Activated CD4-positive, alpha-beta T cell treated with anti-CD3 and anti-CD28 coated beads, Interleukin-2, amount 50 U/mL, for 16 hours (primary cell): Measurements from ENCODE around the gene SNX13.

Experiments
- DNase-seq: peaks from one replicate; pipeline ENCODE4 v3.0.0-alpha.2; 2020

The SNX13 gene

GRCh38 chr7:17940302-17940883 is at the start of gene SNX13:
Gene SNX13 (minus strand): TSS chr7:17940494. CDS start chr7:17940295, 199 bp downstream.
- DNase-seq: peak; percentile 93

GRCh38 chr7:17989546-17989945 is 49.3 kb upstream of the SNX13 start:
- no peak for DNase-seq

- DNase-seq: no peak
Observed at GRCh38 chr7:17988858-17989257, 48.6 kb upstream of the SNX13 start.

GRCh38 chr7:17988141-17988540 is 47.8 kb upstream of the SNX13 start:
- DNase-seq: no peak

- no peak for DNase-seq
Observed at GRCh38 chr7:17986851-17987250, 46.6 kb upstream of the SNX13 start.

GRCh38 chr7:17985473-17986239 is 45.4 kb upstream of the SNX13 start:
- DNase-seq: no peak

GRCh38 chr7:17984288-17984687 is 44.0 kb upstream of the SNX13 start:
- DNase-seq: no peak

GRCh38 chr7:17983221-17984062 is 43.1 kb upstream of the SNX13 start:
- no peak for DNase-seq

- DNase-seq: no peak
Observed at GRCh38 chr7:17976952-17977351, 36.7 kb upstream of the SNX13 start.

- DNase-seq: no peak
Observed at GRCh38 chr7:17971411-17971810, 31.1 kb upstream of the SNX13 start.

GRCh38 chr7:17968791-17969715 is 28.8 kb upstream of the SNX13 start:
- DNase-seq: no peak

- DNase-seq: no peak
Observed at GRCh38 chr7:17966706-17967105, 26.4 kb upstream of the SNX13 start.

GRCh38 chr7:17965603-17966002 is 25.3 kb upstream of the SNX13 start:
- DNase-seq: no peak

GRCh38 chr7:17963281-17963680 is 23.0 kb upstream of the SNX13 start:
- DNase-seq: no peak

GRCh38 chr7:17962652-17963051 is 22.4 kb upstream of the SNX13 start:
- DNase-seq: no peak

GRCh38 chr7:17957871-17958270 is 17.6 kb upstream of the SNX13 start:
- DNase-seq: no peak

GRCh38 chr7:17952387-17952786 is 12.1 kb upstream of the SNX13 start:
- peak; percentile 88 for DNase-seq

- DNase-seq: peak; percentile 44
Observed at GRCh38 chr7:17951742-17952254, 11.5 kb upstream of the SNX13 start.

GRCh38 chr7:17948526-17949238 is 8.4 kb upstream of the SNX13 start:
- DNase-seq: no peak

- no peak for DNase-seq
Observed at GRCh38 chr7:17947620-17948019, 7.3 kb upstream of the SNX13 start.

GRCh38 chr7:17946591-17946990 is 6.3 kb upstream of the SNX13 start:
- no peak for DNase-seq

- no peak for DNase-seq
Observed at GRCh38 chr7:17944720-17945119, 4.4 kb upstream of the SNX13 start.
